K562 (cell line): ENCODE measurements around the gene ZNF2. TPM values are rescaled to one million over a fixed set of nuclear protein-coding genes. Genes with fewer than 3 reads are reported as not detected.
A peak's percentile ranks its signal among the peaks of the same experiment; 100 is the strongest.

Source experiments
- ATF7 ChIP-seq: fragments of 450-650 bp; IDR thresholded peaks from 2 replicates; pipeline ENCODE4 v1.7.1; 2014; ENCODE audit warnings: mild to moderate bottlenecking, moderate library complexity
- CBFB ChIP-seq: sonication (generic); formaldehyde crosslinking; IDR thresholded peaks from 2 replicates; pipeline ENCODE4 v1.4.0; 2020; ENCODE audit warnings: mild to moderate bottlenecking, missing genetic modification reagents
- CBX2 ChIP-seq: fragments of 200-600 bp; sonication (generic); IDR thresholded peaks from one replicate; pipeline ENCODE4 v1.6.1; 2012; ENCODE audit warnings: mild to moderate bottlenecking, low read length, inconsistent platforms; ENCODE audit not compliant: insufficient read depth, poor library complexity, severe bottlenecking
- EP300 ChIP-seq: IDR thresholded peaks from 2 replicates; pipeline ENCODE4 v1.6.1; 2012; ENCODE audit warnings: low read length, improper control_type of control experiment
- ESRRA ChIP-seq: fragments of 450-650 bp; IDR thresholded peaks from 2 replicates; pipeline ENCODE4 v1.6.1; 2014; ENCODE audit warnings: low read depth, mild to moderate bottlenecking, moderate library complexity, borderline replicate concordance
- FOXO4 ChIP-seq: fragments of 450-650 bp; formaldehyde crosslinking; IDR thresholded peaks from 2 replicates; pipeline ENCODE4 v1.4.0; 2020; ENCODE audit warnings: mild to moderate bottlenecking, moderate library complexity
- GABPB1 ChIP-seq: sonication (generic); formaldehyde crosslinking; IDR thresholded peaks from 2 replicates; pipeline ENCODE4 v1.8.0; 2022; ENCODE audit warnings: mild to moderate bottlenecking, missing genetic modification reagents
- GTF2F1 ChIP-seq: IDR thresholded peaks from 2 replicates; pipeline ENCODE4 v1.6.1; 2011; ENCODE audit warnings: low read depth, low read length, improper control_type of control experiment
- MTA3 ChIP-seq: fragments of 450-650 bp; formaldehyde crosslinking; IDR thresholded peaks from 2 replicates; pipeline ENCODE4 v1.6.1; 2017; ENCODE audit warnings: mild to moderate bottlenecking, borderline replicate concordance
- NCOA1 ChIP-seq: fragments of 450-650 bp; IDR thresholded peaks from 2 replicates; pipeline ENCODE4 v1.6.1; 2016; ENCODE audit warnings: low read depth
- NEUROD1 ChIP-seq: fragments of 150-350 bp; IDR thresholded peaks from 2 replicates; pipeline ENCODE4 v1.6.1; 2014; ENCODE audit warnings: borderline replicate concordance, low read length, low read depth; ENCODE audit not compliant: partially characterized antibody
- NFE2L1 ChIP-seq: fragments of 450-650 bp; IDR thresholded peaks from 2 replicates; pipeline ENCODE4 v1.6.1; 2016; ENCODE audit warnings: missing genetic modification characterization, low read depth, mild to moderate bottlenecking, missing compliant biosample characterization, moderate library complexity, borderline replicate concordance
- NFIX ChIP-seq: fragments of 250-450 bp; sonication (Bioruptor Pico); IDR thresholded peaks from 2 replicates; pipeline ENCODE4 v1.4.0; 2020; ENCODE audit warnings: low read depth, mild to moderate bottlenecking, moderate library complexity
- RBM22 ChIP-seq: fragments of 200-400 bp; formaldehyde crosslinking; IDR thresholded peaks from 2 replicates; pipeline ENCODE4 v1.6.1; 2018; ENCODE audit warnings: low read length, low read depth; ENCODE audit not compliant: poor library complexity, severe bottlenecking
- SREBF2 ChIP-seq: sonication (generic); formaldehyde crosslinking; IDR thresholded peaks from 2 replicates; pipeline ENCODE4 v1.4.0; 2020; ENCODE audit warnings: mild to moderate bottlenecking, missing genetic modification reagents
- SRF ChIP-seq, 2 experiments: fragments of 250-450, 450-650 bp in 1 of 2; sonication (Bioruptor Pico) in 1 of 2; sonication (generic) in 1 of 2; formaldehyde crosslinking; IDR thresholded peaks; 2 replicates each; pipeline versions ENCODE4 v1.5.0 to v1.5.1; 2020 to 2022; ENCODE audit warnings: mild to moderate bottlenecking in 1 of 2, missing genetic modification reagents in 1 of 2
- XRCC4 ChIP-seq: IDR thresholded peaks from one replicate; pipeline ENCODE4 v1.6.1; 2011; ENCODE audit not compliant: insufficient read depth, insufficient read length; ENCODE audit errors: extremely low read depth
- ZBTB2 ChIP-seq: fragments of 450-650 bp; IDR thresholded peaks from 2 replicates; pipeline ENCODE4 v1.6.1; 2016; ENCODE audit warnings: antibody characterized with exemption
- ZBTB26 ChIP-seq: fragments of 450-650 bp; formaldehyde crosslinking; IDR thresholded peaks from 2 replicates; pipeline ENCODE4 v1.4.0; 2022; ENCODE audit warnings: missing genetic modification characterization
- ZFX ChIP-seq: sonication (generic); formaldehyde crosslinking; IDR thresholded peaks from 2 replicates; pipeline ENCODE4 v1.8.0; 2022; ENCODE audit warnings: mild to moderate bottlenecking, missing genetic modification reagents, moderate library complexity
- ZNF175 ChIP-seq: fragments of 200-800 bp; sonication (Bioruptor generic); IDR thresholded peaks from 2 replicates; pipeline ENCODE4 v1.6.1; 2016; ENCODE audit warnings: low read depth, mild to moderate bottlenecking, missing genetic modification characterization, missing compliant biosample characterization
- ZSCAN29 ChIP-seq: fragments of 450-650 bp; IDR thresholded peaks from 2 replicates; pipeline ENCODE4 v1.6.1; 2017
- polyA plus RNA-seq, 8 experiments: library from polyadenylated mRNA; depleted of rRNA in 4 of 8; stranded (reverse) in 5 of 8; unstranded in 3 of 8; fragments of >200 nt; fragmentation: Nextera tagmentation in 2 of 8; fragmentation: Illumina TruSeq in 1 of 8; extraction: Ambion mirVana in 2 of 8; extraction: Trizol in 1 of 8; gene quantifications; 2 replicates each; pipeline versions ENCODE4 v1.2.1 to v1.2.3, GENCODE V29; 2011 to 2014; ENCODE audit warnings: inconsistent platforms in 1 of 8, missing spikeins in 1 of 8
- total RNA-seq, 7 experiments: library from RNA; depleted of rRNA in 6 of 7; stranded (reverse); fragments of >200 nt in 6 of 7; fragmentation: Illumina TruSeq in 2 of 7; extraction: Trizol in 2 of 7; gene quantifications; 2 replicates each; pipeline versions ENCODE4 v1.2.1 to v1.2.3, GENCODE V29; 2011 to 2021; ENCODE audit warnings: low replicate concordance in 1 of 7

Gene ZNF2
- total and polyA plus RNA-seq, 9 of the 15 experiments (the other 6 are each of a cell fraction or from before 2014, with no cell fraction given) = 1.6 to 4.5 (median 3.4) TPM

GRCh38 chr2:95121407-95122196, 44.0 kb upstream of the ZNF2 start, which contains the start of gene MRPS5 (continued):
- no peak for TF ChIP-seq ZBTB2
- TF ChIP-seq NFIX (CRISPR knock-in tag) = no peak
- TF ChIP-seq CBFB = no peak; the same call in 1 of the 2 replicates
- no peak for TF ChIP-seq NFE2L1
- no peak for TF ChIP-seq ZBTB26 (CRISPR knock-in tag)
- TF ChIP-seq MTA3 = 0 out of 2 replicates have a peak, but pooled peaks have one; percentile 69
- no peak for TF ChIP-seq SREBF2
- no peak for TF ChIP-seq ZSCAN29
- no peak; the same call in 1 of the 2 replicates for TF ChIP-seq EP300
- TF ChIP-seq NEUROD1 = peak; percentile 80
- no peak for TF ChIP-seq ZNF175 (CRISPR knock-in tag)
- no peak for TF ChIP-seq GTF2F1
- TF ChIP-seq CBX2 = no peak
- peak; percentile 95 for TF ChIP-seq ZFX (CRISPR knock-in tag)
- peak; percentile 69; the same call in 1 of the 2 replicates for TF ChIP-seq ATF7
- peak; percentile 85 for TF ChIP-seq ESRRA
- peak; percentile 75 for TF ChIP-seq GABPB1 (CRISPR knock-in tag)
- no peak for TF ChIP-seq FOXO4
- TF ChIP-seq RBM22 = no peak
- TF ChIP-seq XRCC4 = no peak
- no peak for TF ChIP-seq SRF (CRISPR knock-in tag; IDR thresholded peaks at IDR 0.05)
- no peak; the same call in 1 of the 2 replicates for TF ChIP-seq NCOA1
